NOMO-1 (cell line): ENCODE data around the gene NSMCE1.

Experiments used
- DNase-seq, 2 experiments: peaks; one replicate each; lab custom pipeline; 2025; ENCODE audit not compliant: unreplicated experiment in 2 of 2; lab: John Stamatoyannopoulos, UW

The NSMCE1 gene

GRCh38 chr16:27245276-27246172 is 23.0 kb downstream of the NSMCE1 start:
- DNase-seq = no peak

- DNase-seq = no peak
Observed at GRCh38 chr16:27244363-27244755, 24.2 kb downstream of the NSMCE1 start.

DNA sequence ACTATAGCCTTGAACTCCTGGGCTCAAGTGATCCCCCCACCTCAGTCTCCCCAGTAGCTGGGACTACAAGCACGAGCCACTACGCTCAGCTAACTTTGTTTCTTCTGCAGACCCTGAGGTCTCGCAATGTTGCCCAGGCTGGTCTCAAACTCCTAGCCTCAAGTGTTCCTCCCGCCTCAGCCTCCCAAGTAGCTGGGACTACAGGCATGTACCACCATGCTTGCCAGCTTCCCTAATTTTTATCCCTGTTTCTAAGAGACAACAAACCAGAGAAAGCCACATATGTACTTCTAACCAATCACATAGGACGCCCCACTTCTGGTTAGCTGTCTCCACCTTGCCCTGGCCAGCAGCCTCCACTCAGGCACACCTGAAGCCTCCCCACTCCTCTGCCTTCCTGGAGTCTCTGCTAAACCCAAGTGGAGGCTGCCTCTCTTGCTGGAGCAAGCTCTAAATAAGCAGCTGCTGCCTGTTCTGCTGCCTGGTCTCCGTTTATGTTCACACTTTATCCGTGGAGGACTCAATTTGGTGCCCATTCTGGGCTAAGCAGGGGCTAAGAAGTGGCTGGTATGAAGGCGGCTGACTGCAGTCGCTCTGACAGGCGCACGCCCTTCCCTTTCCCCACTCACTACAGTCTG is 24.7 kb downstream of the NSMCE1 start:
- no peak for DNase-seq

DNA sequence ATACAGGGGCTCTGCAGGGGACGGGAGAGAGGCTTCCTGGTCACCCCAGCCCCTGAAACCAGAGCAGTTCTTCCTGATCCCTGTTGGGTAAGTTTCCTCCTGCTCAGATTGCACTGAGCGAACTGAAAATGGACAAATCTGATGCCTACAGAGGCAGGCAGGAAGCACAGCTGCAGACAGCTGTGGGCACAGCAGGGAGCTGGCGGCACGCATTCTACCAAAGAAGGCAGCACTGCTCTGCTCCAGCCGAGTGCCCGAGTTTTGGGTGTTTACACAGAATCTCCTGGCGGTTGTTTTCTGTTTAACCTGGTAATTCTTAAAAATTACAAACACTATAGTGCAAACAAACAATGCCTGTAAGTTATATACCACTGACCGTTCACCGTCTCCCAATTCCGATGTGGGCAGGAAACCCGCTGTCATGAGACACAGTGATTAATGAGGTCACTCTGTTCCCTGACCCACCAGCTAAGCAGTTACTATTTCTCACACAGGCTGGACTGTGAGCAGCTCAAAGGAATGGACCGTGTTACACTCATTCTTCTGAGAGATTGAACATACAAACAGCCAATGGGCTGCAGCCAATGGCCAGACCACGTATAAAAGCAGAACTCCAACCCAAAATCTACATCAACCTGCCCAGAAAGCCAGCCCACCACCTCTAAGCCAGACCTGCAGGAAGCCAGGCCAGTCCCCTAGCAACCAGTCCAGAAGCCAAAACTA is 25.5 kb downstream of the NSMCE1 start:
- DNase-seq = peak in 1 of 2 experiments; percentile 77

DNA sequence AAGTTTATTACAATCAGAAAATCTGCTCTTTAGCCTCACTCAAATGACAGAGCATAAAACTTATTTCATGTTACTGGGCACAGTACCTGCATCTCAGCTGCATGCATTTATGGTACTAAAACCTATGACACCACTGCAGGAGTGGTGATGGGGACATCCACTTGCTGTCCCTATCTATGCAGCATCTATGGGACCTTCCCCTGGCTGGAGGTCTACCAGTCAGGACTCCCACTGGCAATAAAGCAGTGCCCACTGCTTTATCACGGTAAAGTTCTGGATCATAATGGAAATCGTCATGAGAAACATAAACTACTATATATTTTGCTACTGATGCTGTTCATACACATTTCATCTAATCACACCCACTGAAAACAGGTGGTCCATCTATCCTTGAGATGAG is 26.2 kb downstream of the NSMCE1 start:
- DNase-seq = no peak

DNA sequence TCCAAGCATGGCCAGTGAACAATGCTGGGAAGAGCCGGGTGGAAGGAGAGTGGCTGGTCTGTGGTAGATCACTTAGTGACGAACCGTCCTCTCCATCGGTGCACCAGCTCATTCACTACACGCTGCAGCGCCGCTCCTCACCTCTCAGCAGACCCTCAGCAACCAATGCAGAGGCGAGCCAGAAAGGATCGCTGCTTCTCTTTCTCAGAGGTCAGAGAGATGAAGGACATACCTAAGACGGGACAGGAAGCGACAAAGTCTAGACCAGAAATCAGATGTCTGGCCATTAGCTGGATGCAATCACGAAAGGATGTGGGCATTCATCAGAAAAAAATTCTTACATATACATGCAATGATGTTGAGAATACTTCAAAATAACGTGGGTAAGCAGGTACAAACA is 26.9 kb downstream of the NSMCE1 start:
- DNase-seq = no peak

GRCh38 chr16:27240948-27241531 is 27.5 kb downstream of the NSMCE1 start:
- DNase-seq = no peak

DNA sequence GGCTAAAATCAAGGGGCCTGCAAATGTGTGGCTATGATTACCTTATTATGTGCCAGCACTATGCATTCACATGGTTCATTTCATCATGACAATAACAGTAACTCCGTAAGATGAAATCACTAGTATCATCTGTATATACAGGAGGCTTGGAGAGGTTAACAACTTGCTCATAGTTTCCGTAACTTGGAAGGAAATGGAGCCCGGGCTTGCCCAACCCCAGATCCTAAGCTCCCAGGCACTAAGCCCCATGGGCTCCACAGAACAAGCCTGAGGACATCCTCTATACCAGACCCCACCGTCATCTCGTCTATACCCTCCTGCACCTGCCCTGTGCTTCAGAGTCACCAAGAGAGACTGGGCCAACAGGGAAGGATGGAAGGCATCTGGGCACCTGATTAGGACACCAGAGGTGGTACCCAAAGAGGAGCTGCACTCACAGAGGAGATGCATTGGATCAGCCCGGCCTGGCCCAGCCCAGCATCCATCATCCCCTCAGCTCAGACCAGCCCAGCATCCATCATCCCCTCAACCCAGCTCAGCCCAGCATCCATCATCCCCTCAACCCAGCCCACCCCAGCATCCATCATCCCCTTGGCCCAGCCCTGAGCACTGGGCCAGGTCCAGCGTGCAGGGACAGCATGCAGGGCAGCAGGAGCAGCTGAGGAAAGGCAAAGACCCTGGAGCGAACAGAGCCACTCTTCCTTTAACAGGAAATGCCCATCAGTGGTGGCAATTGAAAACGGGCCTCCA is 28.5 kb downstream of the NSMCE1 start:
- DNase-seq = no peak

DNA sequence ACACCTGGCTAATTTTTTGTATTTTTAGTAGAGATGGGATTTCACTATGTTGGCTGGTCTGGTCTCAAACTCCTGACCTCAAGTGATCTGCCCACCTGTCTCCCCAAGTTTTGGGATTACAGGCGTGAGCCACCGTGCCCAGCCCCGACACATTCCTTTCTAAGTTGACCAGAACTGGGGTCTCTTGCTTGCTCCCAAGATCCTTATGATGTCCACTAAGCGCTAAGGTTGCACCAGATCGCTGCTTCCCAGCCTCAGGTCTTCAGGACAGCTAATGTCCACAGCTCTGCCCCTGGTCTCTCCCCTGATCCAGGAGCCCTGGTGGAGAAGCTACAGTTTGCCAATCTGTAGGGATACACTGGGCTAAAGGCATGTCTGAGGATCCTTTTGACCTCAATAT is 29.5 kb downstream of the NSMCE1 start:
- no peak for DNase-seq

- DNase-seq = no peak
Observed at GRCh38 chr16:27238591-27238990, 30.0 kb downstream of the NSMCE1 start.

DNA sequence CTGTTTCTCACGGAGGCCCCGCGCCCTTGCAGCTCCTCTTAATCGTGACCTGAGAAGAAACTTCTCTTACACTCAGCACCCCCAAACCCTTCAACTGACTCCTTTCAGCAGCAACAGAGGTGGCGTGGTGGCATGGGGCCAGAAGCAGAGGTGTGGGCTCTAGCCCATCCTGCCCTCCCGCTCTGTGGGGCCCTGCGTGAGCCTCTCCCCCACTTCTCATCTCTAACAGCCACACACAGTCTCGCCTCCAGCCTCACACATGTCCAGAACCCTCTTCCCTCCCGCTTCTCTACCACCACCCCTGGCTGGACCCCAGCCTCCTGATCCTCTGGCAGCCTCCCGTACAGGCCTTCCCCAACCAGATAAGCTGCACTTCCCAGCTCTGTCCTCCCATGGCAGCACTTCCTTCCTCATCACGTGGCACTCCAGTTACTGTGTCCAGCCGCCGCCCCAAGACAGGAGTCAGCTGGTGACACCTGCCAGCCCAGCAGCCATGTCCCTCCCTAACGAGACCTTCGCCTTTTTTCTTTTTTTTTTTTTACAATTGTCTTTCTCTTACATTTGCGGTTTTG is 30.5 kb downstream of the NSMCE1 start:
- no peak for DNase-seq

DNA sequence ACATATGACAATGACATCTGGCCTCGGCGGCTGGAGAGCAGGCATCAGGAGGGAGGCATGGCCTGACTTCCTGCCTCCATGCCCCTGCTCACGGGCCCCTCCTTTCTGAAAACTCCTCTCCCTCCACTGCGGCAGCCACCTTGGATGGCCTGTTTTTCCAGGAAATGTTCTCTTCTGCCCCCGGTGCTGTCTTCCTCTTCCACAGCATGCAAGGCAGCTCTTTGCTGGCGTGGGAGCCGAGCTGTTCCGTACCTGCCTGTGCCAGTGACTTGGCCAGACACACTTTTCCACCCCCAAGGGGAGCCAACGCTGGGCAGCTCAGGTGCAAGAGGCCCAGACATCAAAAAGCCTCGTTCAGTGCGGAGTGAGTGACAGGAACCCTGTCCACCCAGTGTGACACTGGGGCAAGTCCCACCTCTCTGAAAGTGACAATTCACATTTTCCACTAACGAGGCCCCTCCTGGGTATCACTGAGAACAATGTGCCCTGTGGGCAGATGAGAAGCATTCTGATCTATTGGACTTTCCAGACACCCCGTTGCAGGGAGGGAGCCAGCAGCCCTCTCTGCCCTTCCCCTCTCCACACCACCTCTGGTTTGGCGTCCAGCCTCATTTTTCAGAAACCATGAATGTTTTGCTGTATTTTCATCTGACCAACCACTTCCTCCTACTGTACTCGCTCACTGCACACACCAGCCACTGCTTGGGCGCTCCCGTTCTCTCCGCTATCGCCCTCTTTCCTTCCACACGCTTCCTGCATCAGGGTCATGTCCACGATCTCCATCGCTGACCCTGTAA is 31.2 kb downstream of the NSMCE1 start:
- DNase-seq = peak; percentile 20 to 36

- no peak for DNase-seq
Observed at GRCh38 chr16:27236635-27237218, 31.8 kb downstream of the NSMCE1 start.

DNA sequence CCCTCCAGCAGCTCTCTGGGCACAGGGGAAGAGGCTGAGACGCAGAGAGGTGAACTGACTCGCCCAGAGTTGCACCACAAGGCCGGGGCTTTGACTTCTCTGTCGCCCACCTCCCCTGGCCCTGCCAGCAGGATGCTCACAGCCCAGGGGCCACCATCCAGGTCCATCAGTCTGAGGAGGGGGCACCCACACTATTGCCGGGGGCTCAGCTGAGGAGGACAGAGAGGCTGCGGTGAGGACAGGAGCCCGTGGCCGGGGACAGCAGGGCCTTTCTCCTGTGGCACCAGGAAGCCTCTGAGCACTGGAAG is 32.7 kb downstream of the NSMCE1 start:
- no peak for DNase-seq

DNA sequence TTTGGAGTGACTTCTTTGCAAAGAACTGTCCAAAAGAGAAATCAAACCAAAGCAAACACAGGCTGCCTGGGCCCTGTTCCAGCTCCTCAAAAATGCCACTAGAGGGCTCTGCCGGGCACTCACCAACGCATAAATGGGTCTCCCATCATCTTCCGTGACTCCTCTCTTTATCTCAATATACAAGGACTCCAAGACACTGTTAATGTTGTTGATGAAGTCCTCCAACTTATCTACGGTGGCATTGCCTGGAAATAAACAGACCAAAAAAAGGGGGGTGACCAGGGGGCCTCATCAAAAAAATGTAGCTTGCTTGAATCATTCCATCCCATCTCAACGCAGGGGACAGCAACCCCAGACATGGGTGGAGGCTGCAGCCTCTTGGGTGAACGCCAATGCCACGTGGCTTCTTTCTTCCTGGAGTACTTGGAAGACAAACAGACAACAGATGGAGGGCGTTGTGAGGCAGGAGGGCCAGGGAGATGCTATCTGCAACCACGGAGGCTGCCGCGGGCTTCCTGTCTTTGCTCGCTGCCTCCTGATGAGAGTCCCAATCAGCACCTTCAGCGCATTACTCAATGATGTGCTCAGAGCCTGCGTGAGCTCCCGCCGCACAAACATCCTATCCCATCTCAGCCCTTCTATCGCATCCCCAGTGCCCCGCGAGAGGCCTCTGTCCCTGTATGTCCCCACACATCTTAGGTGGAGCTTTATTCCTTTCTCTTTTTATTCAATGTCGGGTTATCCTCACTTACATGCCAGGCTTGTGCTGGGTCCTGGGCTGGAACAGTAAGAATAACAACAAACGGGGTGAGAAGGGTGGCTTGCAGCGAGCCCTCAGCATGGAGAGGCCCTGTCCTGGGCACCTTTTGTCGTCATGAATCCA is 33.3 kb downstream of the NSMCE1 start:
- DNase-seq = peak; percentile 36 to 50

DNA sequence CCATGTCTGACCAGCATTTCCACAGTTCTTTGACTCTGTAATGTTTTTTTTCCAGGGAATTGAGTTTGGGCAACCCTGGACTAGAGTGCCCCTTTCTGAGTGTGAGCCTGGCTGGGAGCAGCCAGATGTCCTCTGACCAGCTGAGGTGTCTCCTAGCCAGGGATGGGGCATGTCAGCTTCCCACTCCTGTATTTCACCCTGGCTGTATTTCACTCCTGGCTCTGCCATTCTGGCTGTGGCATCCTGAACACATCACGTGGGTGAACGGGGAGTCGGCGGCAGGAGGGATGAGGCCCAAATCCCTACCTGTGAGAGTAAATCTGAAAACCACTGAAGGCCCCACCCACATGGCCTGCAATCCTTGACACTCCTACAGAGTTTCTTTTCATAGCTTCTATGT is 34.0 kb downstream of the NSMCE1 start:
- no peak for DNase-seq

- no peak for DNase-seq
Observed at GRCh38 chr16:27234171-27234570, 34.4 kb downstream of the NSMCE1 start.

- no peak for DNase-seq
Observed at GRCh38 chr16:27233731-27234130, 34.8 kb downstream of the NSMCE1 start.
